H1 (cell line): ENCODE measurements around the gene TIMP3. TPM values are rescaled to one million over a fixed set of nuclear protein-coding genes. Genes with fewer than 3 reads are reported as not detected.

Experiments
- BACH1 ChIP-seq: IDR thresholded peaks from 2 replicates; pipeline ENCODE4 v1.6.1; 2012; ENCODE audit warnings: low read length, improper control_type of control experiment
- CBX8 ChIP-seq: fragments of 300-800, 300-1000 bp; sonication (generic); IDR thresholded peaks from 2 replicates; pipeline ENCODE4 v1.7.1; 2016; ENCODE audit warnings: low read depth, low read length, borderline replicate concordance
- CEBPB ChIP-seq: IDR thresholded peaks from 2 replicates; pipeline ENCODE4 v1.6.1; 2012; ENCODE audit warnings: low read depth, low read length
- EP300 ChIP-seq, 2 experiments: IDR thresholded peaks; 1 replicate in 1 of 2; 2 replicates in 1 of 2; pipeline ENCODE4 v1.6.1; 2011 to 2012; ENCODE audit warnings: low read depth in 2 of 2, low read length in 2 of 2, mild to moderate bottlenecking in 2 of 2, borderline replicate concordance in 1 of 2, inconsistent platforms in 1 of 2, moderate library complexity in 1 of 2
- GABPA ChIP-seq: IDR thresholded peaks from 2 replicates; pipeline ENCODE4 v1.6.1; 2011; ENCODE audit warnings: mild to moderate bottlenecking, low read length, moderate library complexity, borderline replicate concordance; ENCODE audit not compliant: insufficient read depth
- ZNF274 ChIP-seq: IDR thresholded peaks from 2 replicates; pipeline ENCODE4 v1.7.0; 2012; ENCODE audit warnings: low read length, borderline replicate concordance; ENCODE audit errors: extremely low read depth
- polyA plus RNA-seq, 7 experiments: library from polyadenylated mRNA; depleted of rRNA in 3 of 7; stranded (reverse) in 5 of 7; unstranded in 2 of 7; fragments of >200 nt in 5 of 7; fragments of 200-250 nt in 2 of 7; gene quantifications; 1 replicate in 5 of 7; 2 replicates in 1 of 7; 4 replicates in 1 of 7; pipeline versions ENCODE4 v1.2.1 to v1.2.3, GENCODE V29; 2011 to 2013; ENCODE audit warnings: missing spikeins in 2 of 7, mixed read lengths in 2 of 7
- total RNA-seq: library from RNA; stranded (reverse); fragmentation: NEBNext Ultra II Directional; extraction: Animal tissue kit (Norgen Biotek cat#: 25700); gene quantifications from 2 replicates; pipeline ENCODE4 v1.2.1, GENCODE V29; 2021

TIMP3 gene
- total and polyA plus RNA-seq, 2 of the 8 experiments (the other 6 are each of a cell fraction or from before 2014, with no cell fraction given): 1.3 to 4.7 TPM

DNA sequence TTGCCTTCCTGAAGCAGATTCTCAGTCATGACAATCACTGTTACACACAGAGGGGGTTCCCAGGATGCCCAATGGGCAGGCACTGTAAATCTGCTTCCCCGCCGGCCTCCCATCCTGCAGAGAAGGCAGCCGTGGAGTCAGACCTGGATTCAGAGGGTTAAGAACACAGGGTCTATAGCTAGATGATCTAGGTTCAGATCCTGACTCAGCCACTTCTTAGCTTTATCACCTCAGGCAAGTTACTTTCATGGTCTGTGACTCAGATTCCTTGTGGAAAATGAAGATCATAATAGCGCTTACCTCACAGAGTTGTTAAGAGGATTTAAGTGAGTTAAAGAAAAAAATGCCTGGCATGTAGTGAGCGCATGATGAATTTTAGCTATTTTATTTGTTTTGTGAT is 95.9 kb downstream of the TIMP3 start (continued):
- no peak for TF ChIP-seq GABPA
- TF ChIP-seq EP300 (IDR thresholded peaks at IDR 0.05; ENCODE audit: borderline replicate concordance in 1 of 2, low read depth in 2 of 2, low read length in 2 of 2): no peak
- TF ChIP-seq BACH1: no peak
- no peak for TF ChIP-seq ZNF274
- TF ChIP-seq CEBPB: no peak
- TF ChIP-seq CBX8: no peak
